Breast epithelium (tissue), 3 donors: ENCODE results near the gene ZNF195.
"Not testable (repeated sequence)": the region's sequence is repeated elsewhere in the genome, so short reads cannot be mapped to it uniquely, and the experiment has no call there.

Source experiments
- CTCF ChIP-seq, 3 donors: fragments of 450-650 bp; IDR thresholded peaks; one replicate each; pipeline ENCODE4 v1.5.1; 2016 to 2017; ENCODE audit warnings: antibody characterized with exemption in 3 of 3, mild to moderate bottlenecking in 3 of 3, moderate library complexity in 3 of 3
- POLR2AphosphoS5 ChIP-seq, 3 donors: sonication (generic); formaldehyde crosslinking; IDR thresholded peaks; one replicate each; pipeline ENCODE4 v1.6.1; 2017; ENCODE audit warnings: antibody characterized with exemption in 3 of 3

GRCh38 chr11:3402861-3403250, 23.9 kb upstream of the ZNF195 start:
- TF ChIP-seq POLR2AphosphoS5, CTCF (IDR thresholded peaks at IDR 0.05): not testable (repeated sequence)
